B cell (primary cell): ENCODE results near the gene RFC2.

ENCODE experiments used
- CTCF ChIP-seq: fragments of 200-600 bp; IDR thresholded peaks from one replicate; pipeline ENCODE4 v1.8.0; 2022; ENCODE audit warnings: antibody characterized with exemption, mild to moderate bottlenecking
- EZH2 ChIP-seq: IDR thresholded peaks from 2 replicates; pipeline ENCODE4 v1.6.1; 2012; ENCODE audit warnings: borderline replicate concordance, low read depth, mild to moderate bottlenecking, moderate library complexity, low read length; ENCODE audit not compliant: insufficient read depth, poor library complexity, severe bottlenecking

- no peak for TF ChIP-seq CTCF
- no peak for TF ChIP-seq EZH2
Observed at GRCh38 chr7:74217455-74218342, 36.5 kb downstream of the RFC2 start.
